Lower lobe of right lung (tissue), 2 donors: ENCODE results near the gene UGT1A1. TPM values are rescaled to one million over a fixed set of nuclear protein-coding genes. Genes with fewer than 3 reads are reported as not detected.

Experiments
- ATAC-seq, 2 donors: fragments of 200-7000 bp; cut with Tn5 transposase; one replicate each; pipeline ENCODE4 v1.9.1; 2020 to 2022; ENCODE audit warnings: mild to moderate bottlenecking in 2 of 2, moderate library complexity in 2 of 2
- DNase-seq: peaks from one replicate; pipeline ENCODE4 v3.0.0-alpha.2; 2020
- H3K27ac ChIP-seq: fragments of 200-600 bp; one replicate; pipeline ENCODE4 v1.8.0; 2022
- H3K27me3 ChIP-seq: fragments of 200-600 bp; one replicate; pipeline ENCODE4 v1.8.0; 2022; ENCODE audit warnings: low read depth
- H3K36me3 ChIP-seq: fragments of 200-600 bp; one replicate; pipeline ENCODE4 v1.8.0; 2022; ENCODE audit warnings: mild to moderate bottlenecking
- H3K4me1 ChIP-seq: fragments of 200-600 bp; one replicate; pipeline ENCODE4 v1.8.0; 2022
- H3K4me3 ChIP-seq: fragments of 200-600 bp; one replicate; pipeline ENCODE4 v1.8.0; 2022; ENCODE audit warnings: mild to moderate bottlenecking
- H3K9me3 ChIP-seq: fragments of 200-600 bp; one replicate; pipeline ENCODE4 v1.8.0; 2022
- intact Hi-C: fragments of 100-400 bp; cut with DNase I; formaldehyde crosslinking; loops from one replicate; pipeline ENCODE4 v1.11.0; 2022
- total RNA-seq: library from RNA; stranded (reverse); fragmentation: NEBNext Ultra II Directional; extraction: Animal tissue kit (Norgen Biotek cat#: 25700); gene quantifications from one replicate; pipeline ENCODE4 v1.2.1, GENCODE V29; 2021
- TF ChIP-seq, protein P1 (sequence below): fragments of 200-600 bp; IDR thresholded peaks from one replicate; pipeline ENCODE4 v1.8.0; 2022; ENCODE audit warnings: antibody characterized with exemption, mild to moderate bottlenecking
- donor health status: DM: no; HTN: yes; CAD: no; lungs with severe emphysema.

UGT1A1 gene
- total RNA-seq, 1 donor from 2014 or later: 0.24 TPM

DNA sequence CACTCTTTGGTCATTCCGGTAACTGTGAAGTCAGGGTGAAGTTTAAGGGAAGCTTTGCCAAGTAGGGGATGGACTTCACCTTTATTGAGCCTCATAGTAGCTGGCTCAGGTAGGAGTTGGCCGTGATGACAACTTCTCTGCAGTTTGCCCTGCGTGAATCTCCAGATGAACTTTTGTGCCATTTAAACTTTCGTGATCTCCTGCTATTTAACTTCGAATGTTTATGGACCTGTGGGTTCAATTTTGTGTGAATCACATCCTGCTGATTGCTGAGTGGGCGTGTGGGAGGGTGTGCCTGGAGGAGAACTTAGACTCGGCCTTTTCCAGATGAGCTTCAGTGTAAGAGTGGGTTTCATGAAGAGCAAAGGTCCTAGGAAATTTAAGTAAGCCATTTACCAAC is 4.2 kb downstream of the UGT1A1 start:
- TF ChIP-seq, protein P1, sequence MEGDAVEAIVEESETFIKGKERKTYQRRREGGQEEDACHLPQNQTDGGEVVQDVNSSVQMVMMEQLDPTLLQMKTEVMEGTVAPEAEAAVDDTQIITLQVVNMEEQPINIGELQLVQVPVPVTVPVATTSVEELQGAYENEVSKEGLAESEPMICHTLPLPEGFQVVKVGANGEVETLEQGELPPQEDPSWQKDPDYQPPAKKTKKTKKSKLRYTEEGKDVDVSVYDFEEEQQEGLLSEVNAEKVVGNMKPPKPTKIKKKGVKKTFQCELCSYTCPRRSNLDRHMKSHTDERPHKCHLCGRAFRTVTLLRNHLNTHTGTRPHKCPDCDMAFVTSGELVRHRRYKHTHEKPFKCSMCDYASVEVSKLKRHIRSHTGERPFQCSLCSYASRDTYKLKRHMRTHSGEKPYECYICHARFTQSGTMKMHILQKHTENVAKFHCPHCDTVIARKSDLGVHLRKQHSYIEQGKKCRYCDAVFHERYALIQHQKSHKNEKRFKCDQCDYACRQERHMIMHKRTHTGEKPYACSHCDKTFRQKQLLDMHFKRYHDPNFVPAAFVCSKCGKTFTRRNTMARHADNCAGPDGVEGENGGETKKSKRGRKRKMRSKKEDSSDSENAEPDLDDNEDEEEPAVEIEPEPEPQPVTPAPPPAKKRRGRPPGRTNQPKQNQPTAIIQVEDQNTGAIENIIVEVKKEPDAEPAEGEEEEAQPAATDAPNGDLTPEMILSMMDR: no peak
- H3K36me3 ChIP-seq: no peaks in the 10 kb centered on the region
- H3K9me3 ChIP-seq: no peaks in the 10 kb centered on the region
- no peak overlapping the region for H3K4me3 ChIP-seq
- intact Hi-C loops: no loop called here
- ATAC-seq (no peak), DNase-seq (no peak)
- no peaks in the 10 kb centered on the region for H3K4me1 ChIP-seq
- peaks cover 5% of the 10 kb centered on the region for H3K27me3 ChIP-seq
- H3K27ac ChIP-seq: no peak overlapping the region

DNA sequence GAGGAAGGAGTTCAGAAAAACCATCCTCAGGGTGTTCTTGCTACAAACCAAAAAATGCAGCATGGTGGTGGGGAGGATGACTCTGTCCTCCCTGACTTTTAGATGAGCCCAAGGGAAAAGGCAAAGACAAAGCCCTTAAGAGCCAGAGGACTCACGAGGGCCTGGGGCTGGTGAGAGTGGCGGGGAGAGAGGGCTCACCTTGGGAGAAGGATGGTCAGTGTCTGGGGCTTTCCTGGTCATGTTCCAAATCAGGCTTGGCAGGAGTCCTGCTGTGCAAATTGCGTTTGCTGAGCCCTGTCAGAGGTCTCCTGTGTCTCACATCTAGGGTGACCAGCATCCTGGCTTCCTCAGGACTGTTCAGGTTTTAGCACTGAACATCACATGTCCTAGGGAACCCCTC is 4.7 kb downstream of the UGT1A1 start:
- intact Hi-C loops: no loop called here
- H3K27ac ChIP-seq: no peak overlapping the region
- DNase-seq (no peak), ATAC-seq (no peak)
- no peak overlapping the region for H3K4me3 ChIP-seq
- H3K36me3 ChIP-seq: no peaks in the 10 kb centered on the region
- no peaks in the 10 kb centered on the region for H3K9me3 ChIP-seq
- TF ChIP-seq, protein P1: no peak
- no peaks in the 10 kb centered on the region for H3K4me1 ChIP-seq
- H3K27me3 ChIP-seq: peaks cover 5% of the 10 kb centered on the region

DNA sequence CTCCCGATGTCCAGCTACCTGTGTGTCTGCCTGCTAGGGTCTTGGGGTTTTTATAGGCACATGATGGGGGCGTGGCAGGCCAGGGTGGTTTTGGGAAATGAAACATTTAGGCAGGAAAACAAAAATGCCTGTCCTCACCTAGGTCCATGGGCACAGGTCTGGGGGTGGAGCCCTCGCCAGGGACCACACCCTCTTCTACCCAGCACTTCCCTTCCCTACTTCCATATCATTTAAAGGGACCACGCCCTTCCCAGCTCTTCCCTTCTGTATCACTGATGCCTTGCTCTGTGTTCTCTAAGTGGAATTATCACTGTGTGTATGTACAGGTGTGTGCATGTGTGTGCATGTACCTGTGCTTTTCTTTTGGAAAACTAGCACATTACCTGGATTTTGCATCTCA is 6.3 kb downstream of the UGT1A1 start:
- TF ChIP-seq, protein P1: no peak
- intact Hi-C loops: no loop called here
- no peak for DNase-seq

DNA sequence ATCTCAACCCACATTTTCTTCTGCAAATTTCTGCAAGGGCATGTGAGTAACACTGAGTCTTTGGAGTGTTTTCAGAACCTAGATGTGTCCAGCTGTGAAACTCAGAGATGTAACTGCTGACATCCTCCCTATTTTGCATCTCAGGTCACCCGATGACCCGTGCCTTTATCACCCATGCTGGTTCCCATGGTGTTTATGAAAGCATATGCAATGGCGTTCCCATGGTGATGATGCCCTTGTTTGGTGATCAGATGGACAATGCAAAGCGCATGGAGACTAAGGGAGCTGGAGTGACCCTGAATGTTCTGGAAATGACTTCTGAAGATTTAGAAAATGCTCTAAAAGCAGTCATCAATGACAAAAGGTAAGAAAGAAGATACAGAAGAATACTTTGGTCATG is 8.0 kb downstream of the UGT1A1 start:
- DNase-seq: no peak
- Histone ChIP-seq H3K36me3 (no peaks in the 10 kb centered on the region), H3K27me3 (peaks cover 4% of the 10 kb centered on the region), H3K4me1 (no peaks in the 10 kb centered on the region), H3K4me3 (no peak overlapping the region), H3K9me3 (no peaks in the 10 kb centered on the region), H3K27ac (no peak overlapping the region)
- TF ChIP-seq, protein P1: no peak
- intact Hi-C loops: no loop called here
- ATAC-seq: no peak

More for the DNA sequence above, 6.3 kb downstream of the UGT1A1 start:
- no peaks in the 10 kb centered on the region for H3K9me3 ChIP-seq
- H3K27me3 ChIP-seq: peaks cover 5% of the 10 kb centered on the region
- no peaks in the 10 kb centered on the region for H3K36me3 ChIP-seq
- no peak overlapping the region for H3K4me3 ChIP-seq
- no peak for ATAC-seq
- H3K4me1 ChIP-seq: no peaks in the 10 kb centered on the region
- H3K27ac ChIP-seq: no peak overlapping the region

DNA sequence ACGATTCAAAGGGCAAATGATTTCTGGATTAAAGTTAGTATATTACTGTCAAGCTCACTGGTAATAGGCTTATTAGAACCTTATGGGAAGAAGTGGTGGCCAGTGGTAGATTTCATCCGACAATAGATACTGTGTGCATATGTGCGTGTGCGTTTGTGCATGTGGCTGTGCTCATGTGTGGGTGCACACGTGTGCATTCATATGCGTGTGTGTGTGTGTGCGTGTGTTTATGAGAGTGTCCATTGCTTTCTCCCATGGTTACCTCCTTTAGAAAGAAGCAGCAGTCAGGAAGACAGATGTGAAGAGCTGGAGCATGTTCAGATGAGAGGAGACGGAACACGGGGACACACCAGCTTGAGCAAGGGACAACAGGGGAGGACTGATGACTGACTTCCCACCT is 9.2 kb downstream of the UGT1A1 start:
- Histone ChIP-seq H3K4me1 (no peaks in the 10 kb centered on the region), H3K4me3 (no peak overlapping the region), H3K27ac (no peak overlapping the region), H3K9me3 (no peaks in the 10 kb centered on the region), H3K27me3 (no peaks in the 10 kb centered on the region), H3K36me3 (no peaks in the 10 kb centered on the region)
- TF ChIP-seq, protein P1: no peak
- ATAC-seq (no peak), DNase-seq (no peak)
- intact Hi-C loops: no loop called here

DNA sequence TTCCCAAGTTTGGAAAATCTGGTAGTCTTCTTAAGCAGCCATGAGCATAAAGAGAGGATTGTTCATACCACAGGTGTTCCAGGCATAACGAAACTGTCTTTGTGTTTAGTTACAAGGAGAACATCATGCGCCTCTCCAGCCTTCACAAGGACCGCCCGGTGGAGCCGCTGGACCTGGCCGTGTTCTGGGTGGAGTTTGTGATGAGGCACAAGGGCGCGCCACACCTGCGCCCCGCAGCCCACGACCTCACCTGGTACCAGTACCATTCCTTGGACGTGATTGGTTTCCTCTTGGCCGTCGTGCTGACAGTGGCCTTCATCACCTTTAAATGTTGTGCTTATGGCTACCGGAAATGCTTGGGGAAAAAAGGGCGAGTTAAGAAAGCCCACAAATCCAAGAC is 12.1 kb downstream of the UGT1A1 start:
- ATAC-seq: no peak
- Histone ChIP-seq H3K4me1 (no peaks in the 10 kb centered on the region), H3K36me3 (no peaks in the 10 kb centered on the region), H3K27ac (no peak overlapping the region), H3K27me3 (no peaks in the 10 kb centered on the region), H3K4me3 (no peak overlapping the region), H3K9me3 (no peaks in the 10 kb centered on the region)
- TF ChIP-seq, protein P1: no peak
- intact Hi-C loops: no loop called here
- no peak for DNase-seq
